Daoy (cell line): ENCODE data around the gene TENM4. TPM values are rescaled to one million over a fixed set of nuclear protein-coding genes. Genes with fewer than 3 reads are reported as not detected.

Experiments used
- DNase-seq: peaks from one replicate; pipeline ENCODE4 v3.0.0-alpha.2; 2015; ENCODE audit warnings: low read depth
- total RNA-seq: library from RNA; depleted of rRNA; stranded (reverse); fragments of >200 nt; shearing (Covaris generic); gene quantifications from 2 replicates; pipeline ENCODE4 v1.2.3, GENCODE V29; 2014

The TENM4 gene
- total RNA-seq, 1 experiment from 2014 or later, result 13.6 TPM

DNA sequence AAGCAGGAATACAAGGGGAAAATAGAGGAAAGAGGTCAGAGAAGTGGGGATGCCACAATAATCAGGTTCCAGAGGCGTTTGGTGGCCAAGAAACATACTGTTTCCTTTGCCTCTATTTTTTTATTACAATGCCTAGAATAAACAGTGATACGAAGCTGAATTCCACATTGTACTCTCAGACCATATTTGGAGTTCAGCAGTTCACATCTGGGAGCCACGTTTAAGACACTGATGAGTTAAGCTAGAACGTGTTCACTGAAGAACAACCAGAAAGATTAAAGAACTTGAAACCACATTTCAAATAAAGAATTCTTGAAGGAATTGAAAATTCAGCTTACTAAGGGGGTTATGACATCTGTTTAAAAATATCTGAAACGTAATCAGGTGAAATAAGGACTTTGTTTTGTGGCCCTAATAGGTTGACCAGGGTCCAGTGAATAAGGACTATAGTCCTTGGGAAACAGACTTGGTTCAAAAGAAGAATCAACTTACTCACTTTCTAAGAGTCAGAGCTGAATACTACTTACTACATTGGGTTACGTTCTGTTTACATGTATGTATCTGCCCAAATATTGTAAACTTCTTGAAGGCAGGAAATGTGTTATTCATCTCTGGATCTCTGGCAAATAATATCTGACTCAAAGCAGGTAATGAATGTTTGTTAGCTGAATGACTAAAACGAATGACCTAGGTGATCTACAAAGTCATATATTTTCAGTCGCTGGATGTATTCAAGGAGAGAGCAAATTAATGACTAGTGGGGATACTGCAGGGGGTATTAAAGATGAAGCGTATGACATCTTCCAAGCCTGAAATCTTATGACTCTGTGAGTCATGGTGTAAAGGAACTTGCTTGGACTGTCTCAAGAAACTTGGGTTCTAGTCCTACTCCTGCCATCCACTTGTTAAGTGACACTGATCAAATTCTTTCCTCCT, 619.2 kb downstream of the TENM4 start:
- no peak for DNase-seq

DNA sequence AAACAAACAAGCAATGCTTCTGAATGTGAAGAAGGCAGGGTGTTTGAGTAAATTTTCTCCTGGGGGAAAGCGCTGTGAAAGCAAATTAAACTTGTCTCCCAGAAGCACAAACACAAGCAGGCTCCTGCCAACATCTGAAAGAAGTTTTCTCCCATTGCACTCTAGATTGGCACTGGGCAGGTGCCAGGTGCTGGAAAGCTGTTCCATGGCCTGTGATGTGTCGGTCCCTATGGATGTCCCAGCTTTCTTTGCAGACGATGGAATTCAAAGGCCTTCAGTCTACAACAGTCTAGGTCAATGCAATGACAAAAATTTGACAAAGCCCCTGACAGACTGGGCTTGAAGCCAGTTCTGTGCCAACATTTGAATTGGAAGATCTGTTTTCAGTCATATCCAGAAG, 620.1 kb downstream of the TENM4 start:
- DNase-seq, result no peak

- no peak for DNase-seq
Observed at GRCh38 chr11:78818201-78818600, 622.6 kb downstream of the TENM4 start.

GRCh38 chr11:78815831-78816230, 625.0 kb downstream of the TENM4 start:
- no peak for DNase-seq

GRCh38 chr11:78812513-78813293, 628.1 kb downstream of the TENM4 start:
- DNase-seq, result no peak

- DNase-seq, result no peak
Observed at GRCh38 chr11:78810559-78811009, 630.2 kb downstream of the TENM4 start.

- DNase-seq, result no peak
Observed at GRCh38 chr11:78809931-78810541, 630.8 kb downstream of the TENM4 start.

DNA sequence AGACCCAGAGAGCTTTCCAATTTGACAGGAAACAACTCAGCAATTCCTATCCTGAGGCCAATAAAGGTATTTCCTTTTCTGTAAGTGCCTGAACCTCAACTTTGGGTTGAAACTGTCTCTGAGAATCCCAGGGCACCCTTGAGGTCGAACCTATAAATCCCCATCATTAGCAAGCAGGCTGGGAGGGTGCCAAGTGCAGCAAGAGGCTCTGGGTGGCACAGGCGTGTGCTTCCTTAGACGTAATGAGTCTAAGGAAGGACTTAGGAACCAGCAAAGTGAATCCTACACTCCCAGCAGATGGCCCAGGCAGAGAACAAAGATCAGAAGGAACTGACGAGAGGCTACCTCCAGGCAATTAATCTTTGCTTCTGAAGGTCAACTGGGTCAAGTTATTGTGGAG, 631.9 kb downstream of the TENM4 start:
- peak; percentile 54 for DNase-seq

DNA sequence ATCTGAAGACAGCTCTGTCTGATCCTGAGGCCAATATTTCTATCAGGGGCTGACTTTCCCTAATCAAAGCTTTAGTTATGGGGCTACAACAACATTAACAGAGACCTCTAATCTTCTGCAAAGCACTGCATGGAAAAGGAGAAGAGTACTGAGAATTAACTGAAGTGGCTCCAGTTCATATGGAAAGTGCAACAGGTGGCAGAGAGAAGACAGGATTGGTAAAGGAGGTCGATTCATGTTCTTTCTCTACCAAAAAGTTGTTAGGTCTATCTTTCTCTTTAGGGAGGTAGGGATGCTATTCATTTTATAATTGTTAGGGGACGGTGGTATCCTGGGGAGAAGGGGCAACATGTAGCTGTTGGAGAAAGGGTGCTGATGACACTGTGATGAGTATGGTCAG, 633.5 kb downstream of the TENM4 start:
- no peak for DNase-seq

DNA sequence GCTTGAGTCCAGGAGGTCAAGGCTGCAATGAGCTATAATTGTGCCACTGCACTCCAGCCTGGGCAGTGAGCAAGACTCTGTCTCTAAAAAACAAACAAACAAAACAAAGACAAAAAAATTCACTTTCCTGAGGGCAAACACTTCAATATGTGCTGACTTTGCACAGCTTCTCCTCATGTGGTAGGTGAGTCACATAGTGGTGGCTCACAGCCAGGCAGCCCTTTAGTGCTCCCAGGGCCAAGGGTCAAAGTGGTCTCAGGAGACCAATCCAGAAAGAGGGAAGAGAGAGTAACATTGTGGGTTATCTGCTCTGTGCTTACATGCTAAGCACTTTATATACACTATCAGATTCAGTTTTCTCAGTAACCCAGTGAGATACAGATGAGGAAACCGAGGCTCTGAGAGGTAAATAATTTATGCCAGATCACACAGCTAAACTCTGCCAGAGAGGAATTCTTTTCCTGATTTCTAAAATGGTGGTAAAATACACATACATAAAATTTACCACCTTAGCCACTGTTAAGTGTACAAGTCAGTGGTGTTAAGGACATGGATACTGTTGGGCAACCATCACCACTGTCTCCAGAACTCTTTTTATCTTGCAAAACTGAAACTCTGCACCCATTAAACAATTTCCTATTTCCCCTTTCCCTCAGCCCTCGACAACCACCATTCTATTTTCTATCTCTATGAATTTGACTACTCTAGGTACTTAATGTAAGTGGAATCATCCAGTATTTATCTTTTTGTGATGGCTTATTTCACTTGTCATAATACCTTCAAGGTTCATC, 634.4 kb downstream of the TENM4 start:
- peak; percentile 38 for DNase-seq

DNA sequence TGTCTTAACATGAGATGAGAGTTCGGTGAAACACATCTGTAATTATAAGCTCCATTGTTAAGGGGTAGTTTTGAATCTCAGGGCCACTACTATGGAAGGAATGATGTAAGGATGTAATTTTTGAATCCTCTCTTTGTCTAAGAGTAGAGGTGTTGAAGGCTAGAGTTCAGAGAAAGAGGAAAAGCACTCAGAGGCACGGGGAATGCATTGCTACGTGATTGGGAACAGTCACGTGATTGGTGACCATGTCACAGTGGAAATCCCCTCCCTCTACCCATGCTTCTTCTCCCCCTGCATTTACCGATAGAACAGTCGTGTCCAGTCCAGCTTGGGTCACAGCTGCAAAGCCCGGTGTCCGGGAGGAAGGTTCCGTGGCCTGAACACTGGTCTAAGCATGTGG, 635.8 kb downstream of the TENM4 start:
- DNase-seq, result no peak

- no peak for DNase-seq
Observed at GRCh38 chr11:78803995-78804394, 636.8 kb downstream of the TENM4 start.

- no peak for DNase-seq
Observed at GRCh38 chr11:78802058-78802761, 638.6 kb downstream of the TENM4 start.

GRCh38 chr11:78801161-78801884, 639.5 kb downstream of the TENM4 start:
- DNase-seq, result peak; percentile 89

GRCh38 chr11:78800756-78801155, 640.1 kb downstream of the TENM4 start:
- peak; percentile 57 for DNase-seq

DNA sequence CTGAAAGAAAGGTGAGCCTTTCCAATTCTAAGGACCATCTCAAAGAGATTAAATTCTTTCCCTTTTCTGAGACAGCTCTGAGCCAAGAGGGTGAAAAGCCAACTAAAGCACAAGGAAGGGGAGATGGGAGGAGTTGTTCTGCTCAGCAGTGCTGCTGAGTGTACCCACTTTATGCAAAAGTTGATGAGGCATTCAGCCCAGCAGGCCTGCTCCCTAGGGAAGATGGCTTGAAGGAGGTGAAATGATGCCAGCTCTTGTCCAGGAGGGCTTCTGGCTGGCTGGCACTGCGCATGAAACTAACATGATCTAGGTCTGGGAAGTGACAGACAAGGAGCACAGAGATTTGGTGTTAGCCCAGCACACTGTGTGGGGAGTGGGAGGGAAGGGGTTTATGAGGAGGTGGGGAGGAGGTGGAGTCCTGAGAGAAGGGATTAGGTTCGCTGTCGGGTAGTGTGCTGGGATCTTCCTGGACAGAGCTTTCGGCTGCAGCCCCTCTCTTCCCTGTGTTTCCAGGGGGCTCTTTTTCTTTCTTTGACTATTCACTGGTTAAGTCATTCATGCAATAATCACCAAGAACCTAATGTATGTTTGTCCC, 640.6 kb downstream of the TENM4 start:
- DNase-seq, result peak; percentile 67

GRCh38 chr11:78798663-78799062, 642.2 kb downstream of the TENM4 start:
- peak; percentile 83 for DNase-seq

DNA sequence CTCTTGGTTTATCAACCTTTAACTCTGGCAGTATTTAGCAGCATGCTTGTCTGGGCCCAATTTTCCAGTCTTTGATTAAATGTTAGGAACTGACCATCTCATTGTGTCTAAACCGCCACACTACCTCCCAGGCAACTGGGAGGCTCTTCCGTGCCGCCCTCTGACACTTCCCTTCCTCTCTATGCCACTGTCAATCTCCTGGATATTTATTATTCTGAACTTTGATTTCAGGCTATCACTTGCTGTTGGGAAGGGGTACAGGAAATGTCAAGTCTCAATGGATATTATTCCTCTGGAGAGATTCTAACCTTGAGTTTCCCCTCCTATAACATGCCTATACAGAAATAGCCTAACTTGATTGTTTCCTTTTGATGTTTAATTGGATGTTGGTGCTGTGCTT, 643.3 kb downstream of the TENM4 start:
- DNase-seq, result no peak

DNA sequence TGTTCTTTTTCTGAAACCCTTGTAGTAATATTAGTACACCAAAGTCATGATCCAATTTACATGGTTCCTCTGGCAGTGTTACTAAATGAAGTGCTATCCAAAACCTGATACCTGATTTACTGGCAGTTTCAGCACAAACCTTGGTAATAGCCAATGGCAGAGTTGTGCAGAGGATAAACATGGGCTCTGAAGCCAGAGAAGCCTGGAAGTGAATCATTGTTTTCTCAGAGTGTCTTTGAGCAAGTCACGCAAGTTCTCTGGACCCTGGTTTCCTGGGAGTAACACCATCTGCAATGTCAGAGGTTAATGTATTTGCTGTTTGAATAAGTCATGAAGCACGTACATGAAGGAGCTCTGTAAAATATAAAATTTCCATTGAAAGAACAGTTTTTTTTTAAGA, 643.9 kb downstream of the TENM4 start:
- peak; percentile 88 for DNase-seq
